Suprapubic skin (tissue), 4 donors: ENCODE data around the gene CYB5RL. TPM values are rescaled to one million over a fixed set of nuclear protein-coding genes. Genes with fewer than 3 reads are reported as not detected.
"Not testable (repeated sequence)": the region's sequence is repeated elsewhere in the genome, so short reads cannot be mapped to it uniquely, and the experiment has no call there.

Experiments used
- DNase-seq, 2 donors: peaks; one replicate each; pipeline ENCODE4 v3.0.0-alpha.2; 2019; ENCODE audit warnings: low spot score in 2 of 2
- H3K27ac ChIP-seq: fragments of 200-600 bp; sonication (generic); one replicate; pipeline ENCODE4 v1.5.1; 2019
- H3K27me3 ChIP-seq: fragments of 200-600 bp; sonication (generic); one replicate; pipeline ENCODE4 v1.5.1; 2019
- H3K36me3 ChIP-seq: fragments of 200-600 bp; sonication (generic); one replicate; pipeline ENCODE4 v1.5.1; 2019
- H3K4me1 ChIP-seq: fragments of 200-600 bp; sonication (generic); one replicate; pipeline ENCODE4 v1.5.1; 2019
- H3K4me3 ChIP-seq: fragments of 200-600 bp; sonication (generic); one replicate; pipeline ENCODE4 v1.5.1; 2019; ENCODE audit warnings: mild to moderate bottlenecking
- H3K9me3 ChIP-seq: fragments of 200-600 bp; sonication (generic); one replicate; pipeline ENCODE4 v1.5.1; 2019
- CTCF ChIP-seq, 2 donors: fragments of 200-600 bp in 1 of 2; fragments of 450-650 bp in 1 of 2; sonication (generic) in 1 of 2; IDR thresholded peaks; one replicate each; pipeline ENCODE4 v1.5.1; 2016 to 2019; ENCODE audit warnings: antibody characterized with exemption in 2 of 2, mild to moderate bottlenecking in 1 of 2, moderate library complexity in 1 of 2
- EP300 ChIP-seq: sonication (generic); formaldehyde crosslinking; IDR thresholded peaks from one replicate; pipeline ENCODE4 v1.6.1; 2017; ENCODE audit warnings: antibody characterized with exemption
- POLR2A ChIP-seq, 2 donors: fragments of 450-650 bp; IDR thresholded peaks; one replicate each; pipeline ENCODE4 v1.6.1; 2017; ENCODE audit warnings: antibody characterized with exemption in 2 of 2, mild to moderate bottlenecking in 2 of 2, moderate library complexity in 2 of 2
- POLR2AphosphoS5 ChIP-seq, 3 donors: sonication (generic); formaldehyde crosslinking; IDR thresholded peaks; one replicate each; pipeline ENCODE4 v1.6.1; 2017; ENCODE audit warnings: antibody characterized with exemption in 3 of 3
- WGBS: methylation state at CpG from one replicate; pipeline ENCODE4 v1.1.5; 2018; 5-methylcytosine and 5-hydroxymethylcytosine counted together
- total RNA-seq, 4 donors: library from RNA; depleted of rRNA; stranded (reverse); fragments of >200 nt; gene quantifications; one replicate each; pipeline ENCODE4 v1.1.0, GENCODE V29; 2016

CYB5RL gene
- total RNA-seq, 4 donors from 2014 or later: 5.0 to 12.6 (median 5.4) TPM

GRCh38 chr1:54215523-54215922 is 15.7 kb upstream of the CYB5RL start:
- H3K4me1 ChIP-seq: peaks cover 19% of the 10 kb centered on the region
- H3K36me3 ChIP-seq: peaks cover 85% of the 10 kb centered on the region
- H3K27ac ChIP-seq: no peak overlapping the region

GRCh38 chr1:54212872-54213271 is 13.0 kb upstream of the CYB5RL start:
- Histone ChIP-seq H3K4me3 (no peak overlapping the region), H3K4me1 (no peaks in the 10 kb centered on the region), H3K27ac (no peak overlapping the region), H3K9me3 (no peaks in the 10 kb centered on the region), H3K27me3 (no peaks in the 10 kb centered on the region), H3K36me3 (peaks cover 95% of the 10 kb centered on the region)
- DNase-seq: no peak
- TF ChIP-seq EP300: no peak
- no peak for TF ChIP-seq POLR2A (IDR thresholded peaks at IDR 0.05)
- TF ChIP-seq CTCF (IDR thresholded peaks at IDR 0.05): no peak
- TF ChIP-seq POLR2AphosphoS5 (IDR thresholded peaks at IDR 0.05): no peak
- WGBS: 56% methylated on average over 1 of the region's 1 CpG

More at GRCh38 chr1:54215523-54215922, 15.7 kb upstream of the CYB5RL start:
- H3K9me3 ChIP-seq: no peaks in the 10 kb centered on the region
- no peak for DNase-seq
- TF ChIP-seq POLR2AphosphoS5 (IDR thresholded peaks at IDR 0.05) (no peak), EP300 (no peak), CTCF (IDR thresholded peaks at IDR 0.05) (no peak), POLR2A (IDR thresholded peaks at IDR 0.05) (no peak)
- no peak overlapping the region for H3K4me3 ChIP-seq
- 91% methylated on average over 9 of the region's 9 CpGs for WGBS
- no peaks in the 10 kb centered on the region for H3K27me3 ChIP-seq

GRCh38 chr1:54207896-54208295 is 8.1 kb upstream of the CYB5RL start:
- H3K4me1 ChIP-seq, H3K4me3 ChIP-seq, H3K27ac ChIP-seq, H3K27me3 ChIP-seq, DNase-seq, H3K9me3 ChIP-seq: not testable (repeated sequence)
- peaks cover 76% of the 10 kb centered on the region for H3K36me3 ChIP-seq
- WGBS: 67% methylated on average over 4 of the region's 4 CpGs

GRCh38 chr1:54207287-54207686 is 7.5 kb upstream of the CYB5RL start:
- 0% methylated on average over 1 of the region's 1 CpG for WGBS
- H3K36me3 ChIP-seq: peaks cover 69% of the 10 kb centered on the region

GRCh38 chr1:54204199-54204598 is 4.4 kb upstream of the CYB5RL start:
- Histone ChIP-seq H3K36me3 (peaks cover 39% of the 10 kb centered on the region), H3K4me1 (peaks cover 20% of the 10 kb centered on the region), H3K27ac (no peak overlapping the region), H3K9me3 (no peaks in the 10 kb centered on the region), H3K4me3 (no peak overlapping the region), H3K27me3 (no peaks in the 10 kb centered on the region)
- DNase-seq: no peak
- TF ChIP-seq CTCF (IDR thresholded peaks at IDR 0.05) (no peak), POLR2A (IDR thresholded peaks at IDR 0.05) (no peak), POLR2AphosphoS5 (IDR thresholded peaks at IDR 0.05) (no peak), EP300 (no peak)
- 78% methylated on average over 7 of the region's 7 CpGs for WGBS

More at GRCh38 chr1:54207287-54207686, 7.5 kb upstream of the CYB5RL start:
- H3K27ac ChIP-seq: no peak overlapping the region
- H3K27me3 ChIP-seq: no peaks in the 10 kb centered on the region
- TF ChIP-seq CTCF (IDR thresholded peaks at IDR 0.05) (no peak), POLR2AphosphoS5 (IDR thresholded peaks at IDR 0.05) (no peak), POLR2A (IDR thresholded peaks at IDR 0.05) (no peak), EP300 (no peak)
- no peak overlapping the region for H3K4me3 ChIP-seq
- no peaks in the 10 kb centered on the region for H3K9me3 ChIP-seq
- H3K4me1 ChIP-seq: peaks cover 2% of the 10 kb centered on the region
- DNase-seq: no peak

- peak overlapping the region; percentile 78 for H3K27ac ChIP-seq
- 0% methylated on average over 1 of the region's 15 CpGs for WGBS
Observed at GRCh38 chr1:54200519-54200997, 728 bp upstream of the CYB5RL start.

More at GRCh38 chr1:54200519-54200997, 728 bp upstream of the CYB5RL start:
- Histone ChIP-seq H3K4me3 (peak overlapping the region; percentile 76), H3K36me3 (peaks cover 13% of the 10 kb centered on the region), H3K4me1 (peaks cover 24% of the 10 kb centered on the region), H3K27me3 (no peaks in the 10 kb centered on the region), H3K9me3 (no peaks in the 10 kb centered on the region)
- TF ChIP-seq POLR2AphosphoS5 (IDR thresholded peaks at IDR 0.05) (no peak), EP300 (no peak), POLR2A (IDR thresholded peaks at IDR 0.05) (no peak), CTCF (IDR thresholded peaks at IDR 0.05) (no peak)
- no peak for DNase-seq
